NCI-H82 treated with DMSO at 0.1 percent for 48 hours (cell line): ENCODE data around the gene MMP21.
A peak's percentile ranks its signal among the peaks of the same experiment; 100 is the strongest.

Experiments
- DNase-seq: peaks from one replicate; lab custom pipeline; 2025; ENCODE audit not compliant: unreplicated experiment; lab: John Stamatoyannopoulos, UW

The MMP21 gene

GRCh38 chr10:125766511-125766910, 9.1 kb downstream of the MMP21 start:
- no peak for DNase-seq

- DNase-seq, result no peak
Measured at GRCh38 chr10:125765835-125766234, 9.8 kb downstream of the MMP21 start.

- DNase-seq, result no peak
Measured at GRCh38 chr10:125762692-125763648, 12.7 kb downstream of the MMP21 start.

- no peak for DNase-seq
Measured at GRCh38 chr10:125761961-125762360, 13.7 kb downstream of the MMP21 start.

GRCh38 chr10:125757742-125758141, 17.9 kb downstream of the MMP21 start:
- no peak for DNase-seq

GRCh38 chr10:125756853-125757487, 18.7 kb downstream of the MMP21 start:
- no peak for DNase-seq

- DNase-seq, result no peak
Measured at GRCh38 chr10:125756196-125756595, 19.4 kb downstream of the MMP21 start.

- no peak for DNase-seq
Measured at GRCh38 chr10:125747417-125747816, 28.2 kb downstream of the MMP21 start.

- DNase-seq, result no peak
Measured at GRCh38 chr10:125744909-125745308, 30.7 kb downstream of the MMP21 start.

- no peak for DNase-seq
Measured at GRCh38 chr10:125742465-125742864, 33.2 kb downstream of the MMP21 start.

GRCh38 chr10:125739994-125740679, 35.5 kb downstream of the MMP21 start:
- no peak for DNase-seq

- DNase-seq, result no peak
Measured at GRCh38 chr10:125738206-125738605, 37.4 kb downstream of the MMP21 start.

- DNase-seq, result no peak
Measured at GRCh38 chr10:125734823-125735222, 40.8 kb downstream of the MMP21 start.

- no peak for DNase-seq
Measured at GRCh38 chr10:125734148-125734547, 41.5 kb downstream of the MMP21 start.

GRCh38 chr10:125727436-125727835, 48.2 kb downstream of the MMP21 start:
- DNase-seq, result no peak

GRCh38 chr10:125726914-125727313, 48.7 kb downstream of the MMP21 start:
- no peak for DNase-seq

- DNase-seq, result no peak
Measured at GRCh38 chr10:125722811-125723210, 52.8 kb downstream of the MMP21 start.

- DNase-seq, result no peak
Measured at GRCh38 chr10:125721035-125721434, 54.6 kb downstream of the MMP21 start.

GRCh38 chr10:125720002-125720382, 55.6 kb downstream of the MMP21 start:
- DNase-seq, result no peak

- DNase-seq, result peak; percentile 96
Measured at GRCh38 chr10:125719173-125720001, 56.2 kb downstream of the MMP21 start, which contains the start of gene EDRF1. TSS of gene EDRF1 (plus strand) at chr10:125719709. CDS start at chr10:125719808, 99 bp downstream.
